ENCODE data around the gene CUTC.
"Not testable (repeated sequence)": the region's sequence is repeated elsewhere in the genome, so short reads cannot be mapped to it uniquely, and the experiment has no call there.

Gene CUTC

DNA sequence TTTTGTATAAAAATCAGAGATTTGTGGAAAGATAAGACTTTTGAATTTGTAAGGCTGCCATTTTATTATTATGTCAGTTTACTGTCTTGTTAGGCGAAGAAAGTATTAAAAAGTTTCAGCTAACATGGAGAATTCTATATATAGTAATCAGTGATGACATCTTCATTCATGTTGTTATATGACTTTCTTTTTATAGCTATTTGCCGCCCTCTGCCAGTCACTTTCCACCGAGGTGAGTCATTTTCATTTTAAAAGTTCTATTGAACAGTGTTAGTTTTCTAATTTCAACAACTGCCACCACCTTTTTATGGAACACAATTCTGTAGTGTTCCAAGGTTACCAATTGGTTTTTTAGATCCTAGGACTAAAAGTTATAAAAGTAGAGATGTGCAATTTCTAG is 11.8 kb downstream of the CUTC start:
- no peak for DNase-seq

DNA sequence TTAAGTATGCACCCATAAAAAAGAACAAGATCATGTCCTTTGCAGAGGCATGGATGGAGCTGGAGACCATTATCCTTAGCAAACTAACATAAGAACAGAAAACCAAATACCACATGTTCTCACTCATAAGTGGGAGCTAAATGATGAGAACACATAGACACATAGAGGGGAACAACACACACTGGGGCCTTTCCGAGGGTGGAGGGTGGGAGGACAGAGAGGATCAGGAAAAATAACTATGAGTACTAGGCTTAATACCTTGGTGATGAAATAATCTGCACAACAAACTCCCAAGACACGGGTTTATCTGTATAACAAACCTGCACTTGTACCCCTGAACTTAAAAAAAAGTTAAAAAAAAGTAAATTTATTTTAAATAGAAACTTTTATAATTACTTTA is 14.1 kb downstream of the CUTC start:
- not testable (repeated sequence) for DNase-seq

DNA sequence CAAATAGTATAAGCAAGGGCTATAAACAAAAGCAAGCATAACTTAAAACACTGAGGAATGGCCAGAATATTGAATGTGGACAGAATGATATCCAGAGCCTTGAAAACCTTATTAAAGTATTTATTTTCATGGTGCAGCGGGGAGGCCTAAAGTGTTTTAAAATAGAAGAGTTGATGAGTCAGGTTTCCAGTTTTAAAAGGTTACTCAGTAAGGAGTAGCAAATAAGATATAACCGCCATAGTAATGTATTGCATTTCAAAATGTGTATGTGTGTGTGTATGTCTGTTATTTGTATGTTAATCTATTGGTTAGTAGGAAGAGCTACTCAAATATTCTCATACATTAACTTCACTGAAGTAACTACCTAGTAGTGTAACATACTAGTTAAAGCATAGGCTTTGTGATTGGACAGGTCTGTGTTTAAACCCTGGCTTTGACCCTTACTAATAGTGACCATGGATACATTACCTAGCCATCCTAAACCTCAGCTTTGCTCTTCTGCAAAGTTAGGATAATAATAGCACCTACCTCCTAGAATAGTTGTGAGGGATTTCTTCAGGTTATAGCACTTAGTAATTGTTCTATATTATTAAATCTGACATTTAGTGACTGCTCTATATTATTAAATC is 16.9 kb downstream of the CUTC start:
- no peak for DNase-seq

DNA sequence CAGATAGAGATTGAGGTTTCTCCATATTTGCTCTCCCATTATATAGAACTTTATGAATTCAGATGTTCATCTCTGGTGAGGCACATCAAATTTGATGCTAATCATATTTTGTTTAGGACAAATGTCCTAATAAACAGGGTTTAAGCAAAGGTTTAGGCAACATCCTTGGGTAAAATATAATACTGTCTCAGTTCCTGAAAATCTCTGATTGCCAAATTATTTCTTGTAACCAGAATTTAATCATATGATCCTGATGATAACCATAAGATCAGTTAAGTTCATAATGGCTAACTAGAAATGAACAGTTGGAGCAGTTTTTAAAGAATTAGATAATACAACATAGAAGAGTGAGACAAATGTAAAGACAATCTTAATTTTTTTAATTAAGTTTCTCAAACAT is 18.6 kb downstream of the CUTC start:
- DNase-seq, result no peak

DNA sequence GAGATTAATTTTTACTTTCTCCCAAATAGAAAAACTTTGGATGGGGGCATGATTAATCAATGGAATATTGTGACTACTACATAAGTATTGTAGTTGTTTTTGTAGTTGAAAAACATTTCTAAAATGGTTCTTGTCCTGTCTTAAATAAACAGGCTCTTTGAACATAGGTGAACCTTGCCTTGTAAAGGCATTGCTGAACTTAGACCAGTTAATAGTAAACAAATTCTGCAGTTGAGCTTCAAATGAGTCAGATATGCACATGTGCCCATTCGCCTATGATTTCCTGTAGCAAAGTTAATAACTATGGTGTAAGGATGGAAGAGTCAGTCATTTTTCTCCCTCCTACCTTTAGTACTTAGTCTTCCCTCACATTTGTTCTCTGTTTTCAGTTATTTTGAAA is 22.6 kb downstream of the CUTC start:
- no peak for DNase-seq

DNA sequence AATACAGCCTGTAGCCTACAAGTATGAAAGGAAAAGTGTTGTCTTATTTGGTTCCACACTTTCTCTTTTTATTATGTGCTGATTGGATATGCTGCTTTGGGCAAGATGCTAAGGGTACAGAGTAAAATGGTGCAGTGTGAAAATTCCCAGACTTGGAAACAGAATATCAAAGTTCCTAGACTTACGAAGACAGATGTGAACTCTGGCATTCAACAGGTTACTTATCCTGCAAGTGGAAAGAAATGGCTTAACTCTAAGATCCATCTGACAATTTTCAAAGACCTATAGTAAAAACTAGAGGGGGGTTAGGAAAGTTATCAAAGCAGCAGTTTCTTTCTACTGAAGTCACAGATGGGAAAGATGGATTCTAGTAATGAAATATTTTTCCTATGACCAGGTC is 24.1 kb downstream of the CUTC start:
- no peak for DNase-seq

DNA sequence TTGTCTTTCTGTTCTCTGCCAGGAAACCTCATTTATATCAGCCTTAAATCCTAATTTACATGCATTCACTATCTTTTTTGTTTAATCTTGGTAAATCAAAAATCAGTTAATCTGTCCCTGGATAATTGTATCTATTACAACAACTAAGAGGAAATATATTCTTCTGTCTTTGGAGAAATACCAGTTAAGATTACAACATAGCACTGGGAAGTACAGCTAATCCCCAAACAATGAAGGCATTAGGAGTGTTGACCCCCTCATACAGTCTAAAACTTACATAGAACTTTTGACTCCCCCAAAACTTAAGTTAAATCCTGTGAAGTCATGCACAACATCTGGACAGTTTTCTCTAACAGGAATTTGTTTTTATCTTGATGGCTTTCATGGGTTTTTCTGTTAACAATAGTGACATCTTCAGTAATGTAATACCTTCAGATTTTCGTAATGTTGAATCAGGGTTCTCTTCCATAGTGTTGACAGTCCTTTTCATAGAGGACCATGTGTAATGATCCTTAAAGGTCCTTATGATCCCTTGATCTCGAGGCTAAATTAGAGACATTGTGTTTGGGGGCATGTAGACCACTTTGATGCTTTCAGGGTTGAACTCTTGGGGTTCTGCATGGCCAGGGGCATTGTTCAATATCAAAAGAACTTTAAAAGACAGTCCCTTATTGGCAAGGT is 26.3 kb downstream of the CUTC start:
- DNase-seq, result no peak

DNA sequence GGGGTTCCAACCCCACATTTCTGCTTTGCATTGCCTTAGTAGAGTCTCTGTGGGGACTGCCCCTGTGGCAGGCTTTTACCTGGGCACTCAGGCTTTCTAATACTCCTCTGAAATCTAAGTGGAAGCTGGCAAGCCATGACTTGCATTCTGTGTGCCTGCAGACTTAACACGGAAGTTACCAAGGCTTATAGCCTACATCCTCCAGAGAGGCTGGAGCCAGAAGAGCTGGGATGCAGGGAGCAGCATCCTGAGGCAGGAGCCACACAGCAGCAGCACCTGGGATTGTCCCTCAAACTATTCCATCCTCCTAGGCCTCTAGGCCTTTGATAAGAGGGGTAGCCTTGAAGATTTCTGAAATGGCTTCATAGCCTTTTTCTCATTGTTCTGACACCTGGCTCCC is 28.3 kb downstream of the CUTC start:
- no peak for DNase-seq

DNA sequence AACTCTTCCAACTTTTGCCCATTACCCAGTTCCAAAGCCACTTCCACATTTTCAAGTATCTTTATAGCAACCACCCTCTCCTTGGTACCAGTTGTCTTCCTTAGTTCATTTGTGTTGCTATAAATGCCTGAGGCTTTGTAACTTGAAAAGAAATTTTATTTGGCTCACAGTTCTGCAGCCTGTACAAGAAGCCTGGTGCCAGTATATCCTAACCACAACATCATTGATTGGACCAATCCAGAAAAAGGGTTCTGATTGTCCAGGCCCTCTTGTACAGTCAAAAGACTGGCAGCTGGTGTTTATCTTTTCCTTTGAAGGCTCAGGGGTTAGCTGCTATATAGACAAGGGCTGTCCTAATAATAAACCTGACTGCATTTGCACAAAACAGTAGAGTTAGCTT is 29.3 kb downstream of the CUTC start:
- DNase-seq, result no peak

DNA sequence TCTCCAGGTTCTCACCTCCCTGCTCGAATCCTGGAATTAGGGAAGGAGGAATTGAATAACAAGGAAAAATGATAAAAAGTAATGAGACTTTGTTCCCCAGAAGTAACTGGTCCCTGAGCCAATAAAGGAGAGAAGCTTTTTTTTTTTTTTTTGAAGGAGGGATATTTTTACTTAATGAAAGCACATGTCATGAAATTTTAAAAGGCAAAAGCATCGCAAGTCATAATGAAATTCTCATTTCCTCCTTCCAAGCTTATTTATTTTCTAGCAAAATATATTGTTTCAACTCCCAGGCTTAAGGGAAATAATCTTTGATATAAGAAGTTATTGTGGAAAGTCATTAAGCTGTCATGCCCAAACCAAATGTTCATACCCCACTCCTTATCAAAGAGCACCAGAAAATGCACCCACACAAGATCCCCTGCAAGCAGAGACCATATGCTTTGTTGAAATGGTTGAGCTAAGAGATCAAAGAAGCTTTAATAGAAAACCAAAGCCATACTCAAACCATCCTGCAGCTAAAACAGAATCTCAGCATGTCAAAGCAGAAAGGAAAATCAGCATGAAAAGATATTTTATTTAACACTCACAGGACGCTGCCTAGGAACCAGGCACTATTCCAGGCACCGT is 33.8 kb downstream of the CUTC start:
- DNase-seq, result no peak

DNA sequence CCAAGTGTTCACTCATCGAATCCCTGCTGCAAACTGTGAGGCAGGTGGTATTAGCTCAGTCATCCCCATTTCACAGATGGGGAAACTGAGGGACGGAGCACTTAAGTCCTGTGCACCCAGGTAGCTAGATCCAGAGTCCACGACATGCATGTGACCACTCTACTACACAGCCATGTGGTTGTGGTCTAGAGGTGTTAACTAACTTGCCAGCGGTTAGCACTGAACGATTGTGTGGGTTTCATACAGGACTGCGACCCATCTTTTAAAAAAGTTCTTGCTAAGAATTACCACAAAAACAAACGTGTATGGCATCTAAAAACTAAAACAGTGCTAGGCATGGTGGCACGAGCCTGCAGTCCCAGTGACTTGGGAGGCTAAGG is 34.3 kb downstream of the CUTC start:
- DNase-seq, result no peak

DNA sequence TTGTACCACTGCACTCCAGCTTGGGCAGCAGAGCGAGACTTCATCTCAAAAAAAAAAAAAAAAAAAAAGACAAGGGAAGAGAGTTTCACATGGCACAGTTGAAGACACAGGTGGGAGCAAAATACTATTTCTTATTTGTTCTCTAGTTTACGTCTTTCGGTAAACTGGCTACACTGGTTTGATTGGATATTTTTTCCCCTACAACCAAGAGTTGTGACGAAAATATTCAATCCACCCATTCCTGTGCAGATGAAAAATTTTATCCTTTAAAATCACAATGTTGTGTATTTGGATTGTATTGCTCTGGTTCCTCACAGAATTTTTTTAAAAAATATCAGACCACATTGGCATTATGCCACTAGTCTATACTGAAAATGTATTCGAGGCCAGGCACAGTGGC is 35.9 kb downstream of the CUTC start:
- DNase-seq, result no peak

DNA sequence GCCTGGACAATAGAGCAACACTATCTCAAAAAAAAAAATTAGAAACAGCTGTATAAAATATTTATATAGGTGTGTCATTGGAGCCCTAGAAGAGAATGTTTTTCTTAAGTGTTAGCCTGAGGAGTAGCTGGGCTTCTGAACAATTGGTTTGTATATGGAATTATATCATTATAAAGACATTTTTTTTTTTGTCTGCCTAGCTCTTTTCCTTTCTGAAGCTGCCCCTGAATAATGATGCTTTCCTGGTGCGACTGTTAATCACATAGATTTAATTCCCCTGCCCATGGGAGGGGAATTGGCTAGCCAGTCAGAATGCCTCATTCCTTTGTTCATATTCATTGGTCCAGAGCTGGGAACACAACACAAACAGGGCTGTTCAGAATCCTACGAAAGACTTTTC is 36.5 kb downstream of the CUTC start:
- no peak for DNase-seq

DNA sequence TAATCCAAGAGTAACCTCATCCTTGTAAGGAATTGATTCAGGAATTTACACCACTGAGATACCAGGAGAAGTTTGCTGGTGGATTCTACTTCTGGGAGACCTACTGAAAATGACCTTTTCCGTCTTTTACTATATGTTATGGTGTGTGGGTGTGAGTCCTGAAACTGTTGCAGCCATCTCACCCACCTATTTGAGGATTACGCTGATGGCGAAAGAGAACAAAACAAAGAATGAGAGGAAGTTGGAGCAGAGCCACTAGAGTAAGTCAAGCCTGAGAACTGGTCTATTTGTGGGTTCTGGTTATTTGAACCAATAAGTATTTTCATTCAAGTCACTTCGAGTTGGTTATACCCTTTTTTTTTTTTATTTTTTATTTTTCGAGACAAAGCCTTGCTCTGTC is 37.7 kb downstream of the CUTC start:
- no peak for DNase-seq

DNA sequence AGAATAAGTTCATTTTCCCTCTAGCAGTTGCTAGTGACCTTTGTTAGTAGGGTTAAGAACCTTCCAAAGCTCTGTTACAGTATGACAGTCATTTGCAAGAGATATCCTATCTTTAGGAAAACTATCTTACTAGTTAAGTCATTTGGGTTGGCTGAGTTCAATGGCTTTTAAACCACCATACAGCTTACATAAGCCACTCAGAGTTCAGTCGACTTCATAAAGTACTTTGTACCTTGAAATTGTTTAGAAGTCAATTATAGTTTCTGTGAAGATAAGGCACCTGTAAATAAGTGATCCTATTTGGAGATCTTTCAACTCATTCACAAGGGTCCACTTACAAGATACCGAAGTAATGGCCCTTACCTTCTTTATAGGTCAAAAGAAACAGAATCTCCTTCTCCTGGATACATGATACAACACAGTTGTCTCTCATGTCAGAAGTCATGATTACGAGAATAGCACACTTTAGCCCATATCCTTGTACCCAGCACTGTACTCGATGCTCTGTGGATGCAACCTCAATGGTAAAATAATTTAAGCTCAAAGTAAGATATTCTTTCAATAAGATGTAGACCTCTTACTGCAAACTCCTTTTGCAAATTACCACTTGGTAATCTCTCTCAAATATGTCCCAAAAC is 38.5 kb downstream of the CUTC start:
- DNase-seq, result no peak

DNA sequence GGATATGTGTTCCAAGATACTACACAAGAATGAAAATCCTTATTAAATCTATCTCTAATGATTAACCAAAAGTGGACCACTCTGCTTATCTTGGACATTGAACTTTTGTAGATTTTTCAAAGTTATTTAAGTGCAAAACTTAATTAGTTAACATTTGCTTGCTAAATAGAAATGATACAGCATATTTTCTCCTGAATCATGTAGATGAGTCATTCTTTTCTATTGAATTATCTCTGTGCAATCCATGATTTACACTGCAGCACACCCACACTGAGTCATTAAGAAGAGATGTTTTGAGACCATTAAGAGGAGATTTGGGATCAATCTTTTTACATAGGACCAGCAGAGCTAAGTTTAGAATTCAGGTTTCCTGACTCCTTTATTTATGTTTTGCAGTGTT is 43.8 kb downstream of the CUTC start:
- DNase-seq, result no peak

DNA sequence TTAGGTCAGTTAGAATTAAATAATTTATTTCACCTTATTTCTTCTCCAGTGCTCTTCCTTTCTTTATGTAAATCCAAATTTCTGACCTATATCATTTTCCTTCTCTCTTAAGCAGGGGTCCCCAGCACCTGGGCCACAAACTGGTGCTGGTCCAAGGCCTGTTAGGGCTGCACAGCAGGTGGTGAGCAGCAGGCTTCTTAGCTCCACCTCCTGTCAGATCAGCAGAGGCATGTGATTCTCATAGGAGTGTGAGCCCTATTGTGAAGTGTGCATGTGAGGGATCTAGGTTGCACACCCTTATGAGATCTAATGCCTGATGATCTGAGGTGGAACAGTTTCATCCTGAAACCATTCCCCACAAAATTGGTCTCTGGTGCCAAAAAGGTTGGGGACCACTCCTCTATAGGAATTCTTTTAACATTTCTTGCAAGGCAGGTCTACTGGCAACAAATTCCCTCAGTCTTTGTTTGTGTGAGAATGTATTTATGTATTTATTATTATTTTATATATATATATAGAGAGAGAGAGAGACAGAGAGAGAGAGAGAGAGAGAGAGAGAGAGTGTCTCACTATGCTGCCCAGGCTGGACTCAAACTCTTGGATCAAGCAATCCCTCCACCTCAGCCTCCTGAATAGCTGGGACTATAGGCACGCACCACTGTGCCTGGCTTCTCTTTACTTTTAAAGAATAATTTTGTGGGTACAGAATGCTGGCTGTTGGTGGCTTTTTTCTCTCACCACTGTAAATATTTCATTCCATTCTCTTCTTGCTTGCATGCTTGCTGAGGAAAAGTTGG is 46.1 kb downstream of the CUTC start:
- DNase-seq, result no peak

DNA sequence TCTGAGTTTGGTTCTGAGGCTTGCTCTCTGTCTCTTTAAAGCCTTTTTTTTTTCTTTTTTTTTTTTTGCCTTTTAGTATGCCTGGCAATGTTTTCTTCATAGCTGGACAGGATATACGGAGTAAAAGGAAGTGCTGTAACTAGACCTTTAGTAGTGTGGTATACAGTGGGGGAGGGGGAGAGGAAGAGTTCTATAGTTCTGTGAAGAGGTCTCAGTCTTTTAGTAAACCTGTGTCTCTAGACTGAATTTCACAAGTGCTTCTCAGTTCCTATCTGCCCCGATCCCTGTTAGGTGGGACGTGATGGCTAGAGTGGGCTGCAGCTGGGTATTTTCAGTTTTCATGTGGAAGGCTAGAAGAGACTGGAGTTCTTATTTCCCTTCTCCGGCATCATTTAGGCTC is 47.3 kb downstream of the CUTC start:
- DNase-seq, result no peak

DNA sequence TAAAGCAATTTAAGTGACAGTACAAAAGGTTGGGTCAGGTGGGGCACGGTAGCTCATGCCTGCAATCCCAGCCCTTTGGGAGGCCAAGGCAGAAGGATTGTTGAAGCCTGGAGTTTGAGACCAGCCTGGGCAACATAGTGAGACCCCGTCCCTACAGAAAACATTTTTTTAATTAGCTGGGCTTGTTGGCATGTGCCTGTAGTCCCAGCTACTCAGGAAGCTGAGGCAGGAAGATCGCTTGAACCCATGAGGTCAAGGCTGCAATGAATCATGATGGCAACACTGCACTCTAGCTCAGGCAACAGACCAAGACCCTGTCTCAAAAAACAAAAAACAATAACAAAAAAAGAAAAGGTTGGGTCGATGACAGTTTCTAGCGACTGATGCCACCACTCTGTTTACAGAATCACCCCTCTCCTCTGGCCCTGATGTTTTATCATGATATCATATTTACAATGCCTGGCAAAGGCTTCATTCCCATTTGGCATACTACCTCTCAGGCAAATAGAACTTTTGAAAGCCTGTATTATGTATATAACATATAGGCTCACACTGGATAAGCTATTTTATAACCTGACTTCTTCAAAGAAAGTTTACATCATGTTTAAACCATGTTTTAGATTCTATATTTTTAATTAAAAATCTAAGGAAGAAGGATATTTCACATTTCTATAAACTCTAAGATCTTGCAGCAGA is 49.8 kb downstream of the CUTC start:
- no peak for DNase-seq

DNA sequence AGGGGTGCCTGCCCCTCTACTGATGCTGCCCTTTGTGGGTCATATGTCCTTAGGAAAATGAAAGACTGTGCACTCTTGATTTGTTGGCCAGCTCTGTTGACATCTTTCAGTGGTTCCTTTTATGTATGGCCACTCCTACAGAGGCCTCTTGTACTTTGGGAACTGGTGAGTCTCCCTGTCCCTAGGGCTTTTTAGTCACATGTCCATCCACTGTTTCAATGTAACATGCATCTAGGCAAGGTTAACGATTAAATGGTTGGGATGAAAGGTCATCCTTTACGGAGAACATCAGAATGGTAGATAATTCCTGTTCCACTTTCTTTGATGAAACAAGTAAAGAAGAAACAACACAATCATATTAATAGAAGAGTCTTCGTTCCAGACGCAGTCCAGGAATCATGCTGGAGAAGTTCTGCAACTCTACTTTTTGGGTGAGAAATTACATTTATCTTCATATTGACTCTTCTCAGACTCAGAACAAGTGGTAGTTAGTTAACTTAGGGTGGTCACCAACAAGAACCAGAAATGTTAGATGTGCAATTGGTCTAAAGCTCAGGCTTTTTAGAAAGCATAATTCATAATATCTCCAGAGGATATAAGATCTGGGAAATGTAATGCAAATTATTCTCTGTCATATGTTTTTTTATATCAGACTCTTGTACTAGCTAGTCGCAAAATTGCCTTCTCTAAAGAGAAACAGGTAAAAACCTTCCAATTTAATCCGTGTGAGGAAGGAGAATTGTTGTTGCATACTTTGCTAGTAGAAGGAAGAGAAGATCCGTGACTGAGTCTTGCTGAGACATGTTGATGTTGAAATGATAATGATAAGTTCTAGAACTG is 50.6 kb downstream of the CUTC start, which contains the start of gene ABCC2:
TSS of gene ABCC2 (plus strand) at position 194 of the 840 bp plus-strand sequence. CDS start at position 399, 205 bp downstream.
- DNase-seq, result no peak

DNA sequence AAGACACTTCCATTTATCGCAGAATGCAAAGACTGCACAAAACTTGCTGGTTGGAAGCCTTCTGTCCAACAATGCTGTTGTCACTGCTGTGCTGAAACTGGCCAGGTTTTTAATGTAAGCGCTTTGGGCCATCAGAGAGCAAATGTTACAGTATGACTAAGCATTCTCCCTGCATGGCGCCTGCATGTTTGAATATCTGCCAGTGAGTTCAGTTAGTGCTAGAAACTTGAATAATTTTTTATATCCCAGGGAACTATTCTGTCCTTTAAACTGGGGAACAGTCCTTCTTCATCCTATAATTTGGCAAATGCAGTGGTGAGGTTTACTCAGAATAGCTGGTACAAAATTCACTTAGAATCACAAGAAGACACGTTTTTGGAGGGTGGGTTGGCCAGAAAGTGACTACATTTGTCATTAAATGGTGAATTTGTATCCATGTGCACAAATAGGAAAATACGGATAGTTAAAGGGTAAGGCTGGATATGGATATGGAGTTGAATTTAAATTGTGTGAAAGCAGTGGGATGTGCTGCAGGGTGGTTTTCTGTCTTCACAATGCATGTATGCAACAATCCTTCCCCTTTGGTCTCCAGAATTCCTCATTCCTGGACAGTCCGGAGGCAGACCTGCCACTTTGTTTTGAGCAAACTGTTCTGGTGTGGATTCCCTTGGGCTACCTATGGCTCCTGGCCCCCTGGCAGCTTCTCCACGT is 52.1 kb downstream of the CUTC start:
- no peak for DNase-seq

All from stimulated activated CD8-positive, alpha-beta memory T cell treated with anti-CD3 and anti-CD28 coated beads, Interleukin-4, amount 100 ng/mL, for 48 hours (primary cell).